Endothelial cell (in vitro differentiated cells): ENCODE measurements around the gene PON2. TPM values are rescaled to one million over a fixed set of nuclear protein-coding genes. Genes with fewer than 3 reads are reported as not detected.

Source experiments
- DNase-seq: peaks from one replicate; pipeline ENCODE4 v3.0.0; 2021; ENCODE audit warnings: low spot score
- H3K27ac Mint-ChIP-seq: one replicate; pipeline ENCODE4 v1.8.0; 2021; ENCODE audit warnings: mixed read lengths, inconsistent platforms; ENCODE audit not compliant: unreplicated experiment
- H3K27me3 Mint-ChIP-seq: one replicate; pipeline ENCODE4 v1.8.0; 2021; ENCODE audit warnings: mild to moderate bottlenecking, moderate library complexity, mixed read lengths, inconsistent platforms; ENCODE audit not compliant: unreplicated experiment
- H3K36me3 Mint-ChIP-seq: one replicate; pipeline ENCODE4 v1.8.0; 2021; ENCODE audit warnings: mild to moderate bottlenecking, low read depth, mixed read lengths, inconsistent platforms; ENCODE audit not compliant: unreplicated experiment
- H3K4me1 Mint-ChIP-seq: one replicate; pipeline ENCODE4 v1.8.0; 2021; ENCODE audit warnings: mild to moderate bottlenecking, mixed read lengths, inconsistent platforms; ENCODE audit not compliant: unreplicated experiment
- H3K4me3 Mint-ChIP-seq: one replicate; pipeline ENCODE4 v1.8.0; 2021; ENCODE audit warnings: mild to moderate bottlenecking, mixed read lengths, inconsistent platforms; ENCODE audit not compliant: unreplicated experiment
- H3K9me3 Mint-ChIP-seq: one replicate; pipeline ENCODE4 v1.8.0; 2021; ENCODE audit warnings: mixed read lengths, inconsistent platforms; ENCODE audit not compliant: unreplicated experiment
- CTCF ChIP-seq: fragments of 200-600 bp; sonication (generic); IDR thresholded peaks from one replicate; pipeline ENCODE4 v1.5.0; 2021; ENCODE audit warnings: antibody characterized with exemption; ENCODE audit not compliant: unreplicated experiment
- total RNA-seq: library from RNA; stranded (reverse); fragmentation: NEBNext Ultra II Directional; extraction: Animal tissue kit (Norgen Biotek cat#: 25700); gene quantifications from one replicate; pipeline ENCODE4 v1.2.1, GENCODE V29; 2021; ENCODE audit not compliant: unreplicated experiment

The PON2 gene
- total RNA-seq, 1 donor from 2014 or later, result 158 TPM

DNA sequence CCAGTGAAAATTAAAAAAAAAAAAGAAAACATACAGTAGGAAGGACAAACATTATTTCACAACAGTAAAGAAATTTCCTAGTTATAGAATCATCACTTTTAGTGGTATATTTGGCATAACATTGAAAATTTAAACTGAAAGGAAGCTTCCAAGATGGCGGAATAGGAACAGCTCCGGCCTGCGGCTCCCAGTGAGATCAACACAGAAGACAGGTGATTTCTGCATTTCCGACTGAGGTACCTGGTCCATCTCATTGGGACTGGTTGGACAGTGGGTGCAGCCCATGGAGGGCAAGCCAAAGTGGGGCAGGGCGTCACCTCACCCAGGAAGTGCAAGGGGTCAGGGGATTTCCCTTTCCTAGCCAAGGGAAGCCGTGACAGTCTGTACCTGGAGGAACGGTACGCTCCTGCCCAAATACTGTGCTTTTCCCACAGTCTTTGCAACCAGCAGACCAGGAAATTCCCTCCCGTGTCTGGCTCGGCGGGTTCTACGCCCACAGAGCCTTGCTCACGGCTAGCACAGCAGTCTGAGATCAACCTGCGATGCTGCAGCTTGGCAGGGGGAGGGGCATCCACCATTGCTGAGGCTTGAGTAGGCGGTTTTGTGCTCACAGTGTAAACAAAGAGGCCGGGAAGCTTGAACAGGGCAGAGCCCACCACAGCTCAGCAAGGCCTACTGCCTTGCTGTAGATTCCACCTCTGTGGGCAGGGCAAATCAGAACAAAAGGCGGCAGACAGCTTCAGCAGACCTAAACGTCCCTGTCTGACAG is 58.0 kb downstream of the PON2 start:
- peaks cover 5% of the 10 kb centered on the region for H3K4me1 Mint-ChIP-seq
- no peak overlapping the region for H3K27ac Mint-ChIP-seq
- H3K9me3 Mint-ChIP-seq, result peaks cover 6% of the 10 kb centered on the region
- H3K4me3 Mint-ChIP-seq, result peak overlapping the region; percentile 66
- DNase-seq, result no peak
- H3K36me3 Mint-ChIP-seq, result peaks cover 50% of the 10 kb centered on the region
- H3K27me3 Mint-ChIP-seq, result peaks cover 5% of the 10 kb centered on the region
- TF ChIP-seq CTCF, result no peak

- Mint-ChIP-seq H3K4me1 (peaks cover 3% of the 10 kb centered on the region), H3K27ac (no peak overlapping the region), H3K9me3 (peaks cover 6% of the 10 kb centered on the region), H3K36me3 (peaks cover 46% of the 10 kb centered on the region), H3K27me3 (peaks cover 5% of the 10 kb centered on the region), H3K4me3 (peak overlapping the region; percentile 13)
- no peak for TF ChIP-seq CTCF
- no peak for DNase-seq
These were observed 59.1 kb downstream of the PON2 start for GRCh38 chr7:95375591-95376257.

DNA sequence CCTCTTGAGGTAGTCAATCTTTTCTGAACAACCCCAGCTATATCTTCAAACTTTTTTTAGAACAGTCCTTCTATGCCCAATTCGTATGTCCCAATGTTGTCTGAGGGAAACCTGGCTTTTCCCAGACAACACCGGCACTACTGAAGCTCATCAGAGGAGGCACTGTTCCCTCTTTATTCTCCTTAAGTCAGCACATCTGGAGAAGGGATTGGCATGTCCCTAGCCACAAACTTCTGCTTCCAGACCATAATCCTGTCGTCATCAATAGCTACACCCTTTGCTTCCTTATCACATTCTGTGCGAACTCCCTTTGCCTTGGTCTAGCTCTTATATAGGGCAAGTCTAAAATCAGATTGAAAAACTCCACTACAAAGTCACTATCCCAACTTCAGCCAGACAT is 61.5 kb downstream of the PON2 start:
- Mint-ChIP-seq H3K4me1 (no peaks in the 10 kb centered on the region), H3K9me3 (no peaks in the 10 kb centered on the region), H3K27me3 (peaks cover 5% of the 10 kb centered on the region), H3K4me3 (no peak overlapping the region), H3K27ac (no peak overlapping the region), H3K36me3 (peaks cover 30% of the 10 kb centered on the region)
- TF ChIP-seq CTCF, result no peak
- DNase-seq, result no peak

DNA sequence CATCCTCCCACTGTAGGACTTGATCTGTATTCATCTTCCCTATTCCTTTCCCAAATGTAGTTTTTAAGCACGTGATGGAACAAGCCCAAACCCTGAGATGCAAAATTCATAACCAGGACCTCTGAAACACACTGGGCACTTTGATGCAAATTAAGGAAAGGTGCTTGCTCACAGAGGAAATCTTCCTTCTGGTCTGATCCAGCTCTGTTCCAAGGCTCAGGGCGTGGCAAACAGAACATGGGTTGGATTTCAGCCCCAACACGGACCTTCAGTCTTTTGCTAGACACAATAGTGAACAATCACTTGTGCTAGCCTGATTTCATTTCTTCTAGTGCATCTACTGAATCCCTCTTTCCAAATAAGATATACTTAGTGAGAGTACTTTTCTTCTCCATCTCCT is 66.6 kb downstream of the PON2 start:
- TF ChIP-seq CTCF, result no peak
- H3K4me1 Mint-ChIP-seq, result no peaks in the 10 kb centered on the region
- no peak overlapping the region for H3K27ac Mint-ChIP-seq
- H3K27me3 Mint-ChIP-seq, result no peaks in the 10 kb centered on the region
- H3K9me3 Mint-ChIP-seq, result no peaks in the 10 kb centered on the region
- DNase-seq, result no peak
- peaks cover 20% of the 10 kb centered on the region for H3K36me3 Mint-ChIP-seq
- no peak overlapping the region for H3K4me3 Mint-ChIP-seq

- peaks cover 21% of the 10 kb centered on the region for H3K36me3 Mint-ChIP-seq
- no peak overlapping the region for H3K27ac Mint-ChIP-seq
- DNase-seq, result no peak
- TF ChIP-seq CTCF, result no peak
- no peak overlapping the region for H3K4me3 Mint-ChIP-seq
- no peaks in the 10 kb centered on the region for H3K9me3 Mint-ChIP-seq
- no peaks in the 10 kb centered on the region for H3K27me3 Mint-ChIP-seq
- no peaks in the 10 kb centered on the region for H3K4me1 Mint-ChIP-seq
These were observed 67.2 kb downstream of the PON2 start for GRCh38 chr7:95367606-95368005.
